Thoracic aorta (tissue), 2 donors: Measurements from ENCODE around the gene NPC1. TPM values are rescaled to one million over a fixed set of nuclear protein-coding genes. Genes with fewer than 3 reads are reported as not detected.

Experiments
- ATAC-seq: fragments of 150-250 bp; one replicate; pipeline ENCODE4 v1.8.0; 2017; ENCODE audit warnings: low read depth; ENCODE audit not compliant: insufficient number of reproducible peaks, low FRiP score
- DNase-seq: peaks from one replicate; pipeline ENCODE4 v3.0.0-alpha.2; 2020; ENCODE audit warnings: low spot score
- H3K27ac ChIP-seq, 2 donors: fragments of 200-600 bp; sonication (generic); 1 replicate in 1 of 2; 2 replicates in 1 of 2; pipeline ENCODE4 v1.5.1; 2016; ENCODE audit warnings: mild to moderate bottlenecking in 2 of 2, moderate library complexity in 2 of 2
- H3K27me3 ChIP-seq: fragments of 200-600 bp; sonication (generic); replicated peaks from 2 replicates; pipeline ENCODE4 v1.6.0; 2016; ENCODE audit warnings: mild to moderate bottlenecking; ENCODE audit not compliant: insufficient read depth
- H3K36me3 ChIP-seq: fragments of 200-600 bp; sonication (generic); one replicate; pipeline ENCODE4 v1.5.1; 2016
- H3K4me1 ChIP-seq, 2 donors: fragments of 200-600 bp; sonication (generic); 1 replicate in 1 of 2; 2 replicates in 1 of 2; pipeline versions ENCODE4 v1.5.1 to v1.6.0; 2016; ENCODE audit warnings: low read depth in 2 of 2, mild to moderate bottlenecking in 1 of 2; ENCODE audit not compliant: control insufficient read depth in 1 of 2
- H3K4me3 ChIP-seq: fragments of 200-600 bp; sonication (generic); 2 replicates; pipeline ENCODE4 v1.5.1; 2016; ENCODE audit warnings: mild to moderate bottlenecking
- H3K9me3 ChIP-seq: fragments of 200-600 bp; sonication (generic); 2 replicates; pipeline ENCODE4 v1.5.1; 2016
- CTCF ChIP-seq: fragments of 200-600 bp; sonication (generic); IDR thresholded peaks from one replicate; pipeline ENCODE4 v1.5.1; 2019; ENCODE audit warnings: antibody characterized with exemption
- total RNA-seq, 2 donors: library from RNA; depleted of rRNA; stranded (reverse); fragments of >200 nt; gene quantifications; one replicate each; pipeline versions ENCODE4 v1.1.0 to v1.2.3, GENCODE V29; 2016

Gene NPC1
- total RNA-seq, 2 donors from 2014 or later: 85.6 to 96.7 TPM

- H3K4me3 ChIP-seq: no peak overlapping the region
- H3K36me3 ChIP-seq: peaks cover 82% of the 10 kb centered on the region
- H3K27me3 ChIP-seq: no peaks in the 10 kb centered on the region
- no peaks in the 10 kb centered on the region for H3K4me1 ChIP-seq
- no peak overlapping the region for H3K27ac ChIP-seq
- no peak for TF ChIP-seq CTCF
- ATAC-seq (no peak), DNase-seq (no peak)
- H3K9me3 ChIP-seq: no peaks in the 10 kb centered on the region
Observed at GRCh38 chr18:23541349-23542093, 44.8 kb downstream of the NPC1 start.

DNA sequence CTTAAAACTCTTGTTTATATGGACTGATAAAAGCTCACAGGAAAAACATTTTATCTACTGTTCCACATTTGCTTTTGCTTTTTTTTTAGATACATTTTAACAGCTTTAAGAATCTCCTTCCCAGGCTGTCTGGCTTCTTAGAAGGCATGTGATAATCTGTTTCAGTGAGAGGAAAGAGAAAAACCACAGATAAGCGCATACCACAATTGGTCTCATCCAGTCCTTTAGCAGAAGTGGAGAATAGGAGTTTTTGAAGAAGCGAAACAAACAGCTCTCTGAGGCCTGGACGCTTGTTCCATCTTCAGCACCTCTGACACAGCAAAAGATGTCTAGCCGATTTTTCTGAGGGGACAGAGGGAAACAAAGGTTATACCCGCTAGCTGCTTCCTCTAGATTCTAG, 45.4 kb downstream of the NPC1 start:
- ATAC-seq (no peak), DNase-seq (no peak)
- Histone ChIP-seq H3K36me3 (peaks cover 86% of the 10 kb centered on the region), H3K4me3 (no peak overlapping the region), H3K27ac (no peak overlapping the region), H3K27me3 (no peaks in the 10 kb centered on the region), H3K9me3 (no peaks in the 10 kb centered on the region), H3K4me1 (no peaks in the 10 kb centered on the region)
- TF ChIP-seq CTCF: no peak

- no peak overlapping the region for H3K27ac ChIP-seq
- H3K36me3 ChIP-seq: peaks cover 85% of the 10 kb centered on the region
- no peak for TF ChIP-seq CTCF
Observed at GRCh38 chr18:23539911-23540525, 46.3 kb downstream of the NPC1 start.

DNA sequence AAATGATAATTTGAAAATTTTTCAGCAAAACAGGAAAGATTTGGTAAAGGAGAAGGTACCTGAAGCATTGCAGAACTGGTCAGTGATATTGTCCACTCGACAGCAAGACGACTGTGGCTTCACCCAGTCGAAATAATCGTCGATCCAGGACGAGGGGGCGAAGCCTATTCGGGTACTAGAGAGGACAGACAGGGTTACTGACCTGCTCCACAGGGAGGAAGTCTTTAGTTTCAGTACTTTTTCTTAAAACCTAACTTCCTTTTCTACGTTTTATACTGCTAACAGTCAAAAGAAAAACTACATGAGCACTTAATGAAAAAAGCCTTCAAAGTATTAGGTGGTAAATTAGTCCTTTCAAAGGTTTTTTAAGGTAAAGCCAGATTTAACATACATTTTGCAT, 47.0 kb downstream of the NPC1 start:
- Histone ChIP-seq H3K4me1 (no peaks in the 10 kb centered on the region), H3K9me3 (no peaks in the 10 kb centered on the region), H3K36me3 (peaks cover 92% of the 10 kb centered on the region), H3K4me3 (no peak overlapping the region), H3K27me3 (no peaks in the 10 kb centered on the region), H3K27ac (no peak overlapping the region)
- no peak for TF ChIP-seq CTCF
- no peak for ATAC-seq
- no peak for DNase-seq

More at GRCh38 chr18:23539911-23540525, 46.3 kb downstream of the NPC1 start:
- no peak for ATAC-seq
- Histone ChIP-seq H3K4me3 (no peak overlapping the region), H3K9me3 (no peaks in the 10 kb centered on the region), H3K4me1 (no peaks in the 10 kb centered on the region), H3K27me3 (no peaks in the 10 kb centered on the region)
- no peak for DNase-seq

DNA sequence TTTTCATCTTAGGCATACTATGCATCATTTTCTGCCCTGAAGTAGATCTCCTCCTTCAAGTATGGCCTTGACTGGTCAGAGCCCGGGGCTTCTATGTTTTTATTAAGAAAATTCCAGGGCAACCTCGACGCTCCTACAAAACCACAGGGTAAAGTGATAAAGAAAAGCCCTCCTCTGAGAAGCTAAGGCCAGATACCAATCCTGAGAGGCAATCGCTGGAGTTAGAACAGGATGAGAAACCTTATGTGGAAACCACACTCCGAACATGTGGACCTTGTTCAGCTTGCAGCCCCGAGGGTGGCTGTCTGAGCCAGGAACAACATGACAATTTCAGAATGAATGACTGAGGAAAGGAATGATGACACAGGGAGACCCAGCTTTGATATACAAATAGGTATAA, 47.4 kb downstream of the NPC1 start:
- H3K9me3 ChIP-seq: no peaks in the 10 kb centered on the region
- no peak for ATAC-seq
- H3K4me3 ChIP-seq: no peak overlapping the region
- no peak for DNase-seq
- no peak overlapping the region for H3K27ac ChIP-seq
- peaks cover 92% of the 10 kb centered on the region for H3K36me3 ChIP-seq
- H3K4me1 ChIP-seq: no peaks in the 10 kb centered on the region
- H3K27me3 ChIP-seq: no peaks in the 10 kb centered on the region
- no peak for TF ChIP-seq CTCF
